Endothelial cell of umbilical vein (primary cell): ENCODE measurements around the gene GDPD4. TPM values are rescaled to one million over a fixed set of nuclear protein-coding genes. Genes with fewer than 3 reads are reported as not detected.

Source experiments
- BruUV-seq: library from RNA; stranded (reverse); fragments of 400-500 nt; replicated peaks from 2 replicates; lab custom pipeline; 2021; lab: Mats Ljungman, UMichigan
- CTCF ChIA-PET: fragments of 300-600, 350-600 bp; sonication (Branson Sonifier 250); formaldehyde crosslinking; loops from one replicate; lab custom pipeline; 2021; ENCODE audit warnings: antibody characterized with exemption, inconsistent platforms; lab: Charles Lee
- POLR2A ChIA-PET: fragments of 300-600, 350-600 bp; sonication (Branson Sonifier 250); formaldehyde crosslinking; loops from one replicate; lab custom pipeline; 2021; ENCODE audit warnings: antibody characterized with exemption, inconsistent platforms; lab: Charles Lee
- DNase-seq: peaks from one replicate; pipeline ENCODE4 v3.0.0-alpha.2; 2011; ENCODE audit warnings: low read depth, low spot score
- FAIRE-seq: peaks from 2 replicates; lab custom pipeline; 2011; peaks lifted over from hg19 to GRCh38; lab: Jason Lieb, UNC
- H2AFZ ChIP-seq: 2 replicates; pipeline ENCODE4 v1.6.0; 2012; ENCODE audit warnings: low read depth, low read length, control low read depth, inconsistent platforms
- H3K27ac ChIP-seq: 2 replicates; pipeline ENCODE4 v1.5.1; 2011; ENCODE audit warnings: low read depth, mild to moderate bottlenecking, control low read depth, low read length, moderate library complexity; ENCODE audit not compliant: insufficient read depth
- H3K27me3 ChIP-seq, 2 experiments: 2 replicates each; pipeline versions ENCODE4 v1.6.0 to v1.6.1; 2011; ENCODE audit warnings: low read length in 2 of 2, mixed read lengths in 1 of 2; ENCODE audit not compliant: control insufficient read depth in 2 of 2, insufficient read depth in 2 of 2
- H3K36me3 ChIP-seq, 2 experiments: 2 replicates in 1 of 2; 3 replicates in 1 of 2; pipeline ENCODE4 v1.5.1; 2011; ENCODE audit warnings: low read length in 2 of 2, mild to moderate bottlenecking in 1 of 2, moderate library complexity in 1 of 2; ENCODE audit not compliant: control insufficient read depth in 2 of 2, insufficient read depth in 2 of 2; ENCODE audit errors: extremely low read depth in 1 of 2
- H3K4me1 ChIP-seq: 3 replicates; pipeline ENCODE4 v1.5.1; 2011; ENCODE audit warnings: mild to moderate bottlenecking, low read length; ENCODE audit not compliant: control insufficient read depth, insufficient read depth; ENCODE audit errors: extremely low read depth
- H3K4me2 ChIP-seq: 2 replicates; pipeline ENCODE4 v1.6.1; 2011; ENCODE audit warnings: low read length, control low read depth, mixed read lengths; ENCODE audit not compliant: insufficient read depth
- H3K4me3 ChIP-seq, 3 experiments: fragments of 200-600 bp in 1 of 3; sonication (generic), shearing (Covaris generic) in 1 of 3; replicated peaks in 1 of 3; 2 replicates each; pipeline ENCODE4 v1.5.1; 2011 to 2016; ENCODE audit warnings: control low read depth in 3 of 3, low read length in 3 of 3, mild to moderate bottlenecking in 2 of 3, inconsistent platforms in 1 of 3, low read depth in 1 of 3, moderate library complexity in 1 of 3; ENCODE audit not compliant: insufficient read depth in 1 of 3
- H3K79me2 ChIP-seq: 2 replicates; pipeline ENCODE4 v1.6.0; 2012; ENCODE audit warnings: low read length, inconsistent platforms; ENCODE audit not compliant: control insufficient read depth, insufficient read depth
- H3K9ac ChIP-seq: replicated peaks from 2 replicates; pipeline ENCODE3; 2011; ENCODE audit warnings: low read length, control low read depth; ENCODE audit not compliant: insufficient read depth; ENCODE audit errors: extremely low read depth
- H3K9me1 ChIP-seq: replicated peaks from 3 replicates; pipeline ENCODE4 v1.6.0; 2011; ENCODE audit warnings: mild to moderate bottlenecking, low read length; ENCODE audit not compliant: control insufficient read depth, insufficient read depth; ENCODE audit errors: extremely low read depth
- H3K9me3 ChIP-seq: replicated peaks from 2 replicates; pipeline ENCODE4 v1.5.1; 2012; ENCODE audit warnings: low read length, inconsistent platforms; ENCODE audit not compliant: control insufficient read depth, insufficient read depth
- H4K20me1 ChIP-seq: replicated peaks from 2 replicates; pipeline ENCODE3; 2011; ENCODE audit warnings: mild to moderate bottlenecking, low read length; ENCODE audit not compliant: control insufficient read depth, insufficient read depth; ENCODE audit errors: extremely low read depth
- EZH2 ChIP-seq: IDR thresholded peaks from 2 replicates; pipeline ENCODE4 v1.6.1; 2012; ENCODE audit warnings: borderline replicate concordance, low read depth, mild to moderate bottlenecking, moderate library complexity, low read length, inconsistent platforms; ENCODE audit not compliant: severe bottlenecking
- FOS ChIP-seq: IDR thresholded peaks from 2 replicates; pipeline ENCODE4 v1.6.1; 2011; ENCODE audit warnings: mild to moderate bottlenecking, low read length, moderate library complexity, borderline replicate concordance; ENCODE audit not compliant: insufficient read depth
- GATA2 ChIP-seq: IDR thresholded peaks from 2 replicates; pipeline ENCODE4 v1.7.0; 2011; ENCODE audit warnings: low read depth, mild to moderate bottlenecking, moderate library complexity, mixed read lengths, low read length; ENCODE audit not compliant: insufficient read length, insufficient read depth
- JUN ChIP-seq: IDR thresholded peaks from 2 replicates; pipeline ENCODE4 v1.6.1; 2011; ENCODE audit warnings: borderline replicate concordance, low read depth; ENCODE audit not compliant: insufficient read length, insufficient read depth
- MYC ChIP-seq: IDR thresholded peaks from one replicate; pipeline ENCODE4 v1.6.1; 2011; ENCODE audit warnings: mild to moderate bottlenecking, low read depth, low read length
- POLR2A ChIP-seq: IDR thresholded peaks from 2 replicates; pipeline ENCODE4 v1.6.1; 2012; ENCODE audit warnings: low read depth, mild to moderate bottlenecking, control low read depth, low read length
- POLR2AphosphoS5 ChIP-seq: IDR thresholded peaks from 2 replicates; pipeline ENCODE4 v1.6.1; 2012; ENCODE audit warnings: low read depth, mild to moderate bottlenecking, control low read depth, low read length, moderate library complexity; ENCODE audit not compliant: insufficient read depth
- dilution Hi-C: fragments of 300-500 bp; cut with MboI; formaldehyde crosslinking; loops from one replicate; pipeline ENCODE4 v1.15.0; 2019; ENCODE audit warnings: low sequenced_read_pairs; ENCODE audit not compliant: extremely low pct_ligation_motif_present
- intact Hi-C: fragments of 100-400 bp; cut with micrococcal nuclease; formaldehyde crosslinking; loops from one replicate; pipeline ENCODE4 v1.10.0; 2022
- polyA plus RNA-seq, 4 experiments: library from polyadenylated mRNA; depleted of rRNA in 3 of 4; stranded (reverse) in 3 of 4; unstranded in 1 of 4; fragments of >200 nt; gene quantifications; 2 replicates each; pipeline versions ENCODE4 v1.2.1 to v1.2.3, GENCODE V29; 2011 to 2012; ENCODE audit warnings: missing spikeins in 1 of 4
- total RNA-seq: library from RNA; stranded (reverse); gene quantifications from 2 replicates; pipeline ENCODE4 v1.2.3, GENCODE V29; 2021
- TF ChIP-seq, protein P1 (sequence below), 2 donors: IDR thresholded peaks; 1 replicate in 1 of 2; 2 replicates in 1 of 2; pipeline ENCODE4 v1.5.1; 2011; ENCODE audit warnings: low read length in 2 of 2, mild to moderate bottlenecking in 2 of 2, moderate library complexity in 2 of 2, control low read depth in 1 of 2, inconsistent platforms in 1 of 2, low read depth in 1 of 2; ENCODE audit not compliant: insufficient read depth in 1 of 2; ENCODE audit errors: extremely low read depth in 1 of 2
- TF ChIP-seq, protein P2 (sequence below): IDR thresholded peaks from 2 replicates; pipeline ENCODE4 v1.6.1; 2011; ENCODE audit not compliant: insufficient read depth, insufficient read length

Gene GDPD4
- total and polyA plus RNA-seq, 2 donors (not counting 3 experiments of a cell fraction or from before 2014, with no cell fraction given) = not detected

DNA sequence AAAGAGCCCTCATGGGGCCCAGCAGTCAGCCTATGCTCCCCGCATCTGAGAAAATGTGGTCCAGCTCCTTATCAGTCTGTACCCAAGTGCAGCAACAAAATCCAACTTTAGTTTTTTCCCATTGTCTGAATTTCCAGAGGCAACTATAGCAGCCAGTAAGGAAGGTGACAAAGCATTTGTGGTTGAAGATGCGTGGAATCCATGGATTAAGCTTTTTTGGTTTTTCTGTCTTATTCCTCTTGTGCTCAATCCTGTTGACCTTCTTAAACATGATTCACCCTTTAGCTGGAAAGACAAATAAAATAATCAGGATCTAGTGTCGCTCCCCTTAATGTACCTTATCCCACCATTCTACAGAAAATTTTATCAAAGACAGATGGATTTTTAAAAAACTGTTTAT lies 14.3 kb downstream of the GDPD4 start:
- no peaks in the 10 kb centered on the region for H4K20me1 ChIP-seq
- no peaks in the 10 kb centered on the region for H3K9me1 ChIP-seq
- H3K9me3 ChIP-seq = no peaks in the 10 kb centered on the region
- ChIA-PET CTCF (interaction anchor here (0.7 to 1.4 kb wide), 2 partner anchors 8 to 261 kb away, joined by 3 to 6 read pairs; no protein-coding TSS in a partner anchor), POLR2A (no interaction called here)
- H3K27me3 ChIP-seq = peaks cover 8 to 12% of the 10 kb centered on the region in 2 experiments
- intact Hi-C loops (no loop called here), dilution Hi-C loops (no loop called here)
- FAIRE-seq (no peak), DNase-seq (no peak)
- no peak overlapping the region for H3K4me3 ChIP-seq
- no peak overlapping the region for H3K4me2 ChIP-seq
- no peak overlapping the region for H3K27ac ChIP-seq
- H3K4me1 ChIP-seq = no peaks in the 10 kb centered on the region
- H3K36me3 ChIP-seq = no peaks in the 10 kb centered on the region
- H2AFZ ChIP-seq = no peak overlapping the region
- BruUV-seq = no TSS peak
- H3K9ac ChIP-seq = no peak overlapping the region
- no peak for TF ChIP-seq POLR2A
- no peak for TF ChIP-seq FOS
- TF ChIP-seq GATA2 = no peak
- no peak for TF ChIP-seq POLR2AphosphoS5
- TF ChIP-seq, protein P1, sequence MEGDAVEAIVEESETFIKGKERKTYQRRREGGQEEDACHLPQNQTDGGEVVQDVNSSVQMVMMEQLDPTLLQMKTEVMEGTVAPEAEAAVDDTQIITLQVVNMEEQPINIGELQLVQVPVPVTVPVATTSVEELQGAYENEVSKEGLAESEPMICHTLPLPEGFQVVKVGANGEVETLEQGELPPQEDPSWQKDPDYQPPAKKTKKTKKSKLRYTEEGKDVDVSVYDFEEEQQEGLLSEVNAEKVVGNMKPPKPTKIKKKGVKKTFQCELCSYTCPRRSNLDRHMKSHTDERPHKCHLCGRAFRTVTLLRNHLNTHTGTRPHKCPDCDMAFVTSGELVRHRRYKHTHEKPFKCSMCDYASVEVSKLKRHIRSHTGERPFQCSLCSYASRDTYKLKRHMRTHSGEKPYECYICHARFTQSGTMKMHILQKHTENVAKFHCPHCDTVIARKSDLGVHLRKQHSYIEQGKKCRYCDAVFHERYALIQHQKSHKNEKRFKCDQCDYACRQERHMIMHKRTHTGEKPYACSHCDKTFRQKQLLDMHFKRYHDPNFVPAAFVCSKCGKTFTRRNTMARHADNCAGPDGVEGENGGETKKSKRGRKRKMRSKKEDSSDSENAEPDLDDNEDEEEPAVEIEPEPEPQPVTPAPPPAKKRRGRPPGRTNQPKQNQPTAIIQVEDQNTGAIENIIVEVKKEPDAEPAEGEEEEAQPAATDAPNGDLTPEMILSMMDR (IDR thresholded peaks at IDR 0.05; ENCODE audit: extremely low read depth in 1 of 2, insufficient read depth in 1 of 2, low read depth in 1 of 2, low read length in 2 of 2) = no peak
- no peak for TF ChIP-seq MYC
- no peak for TF ChIP-seq EZH2
- TF ChIP-seq JUN = no peak
- TF ChIP-seq, protein P2, sequence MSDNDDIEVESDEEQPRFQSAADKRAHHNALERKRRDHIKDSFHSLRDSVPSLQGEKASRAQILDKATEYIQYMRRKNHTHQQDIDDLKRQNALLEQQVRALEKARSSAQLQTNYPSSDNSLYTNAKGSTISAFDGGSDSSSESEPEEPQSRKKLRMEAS = no peak
- H3K79me2 ChIP-seq = no peaks in the 10 kb centered on the region
